ENCODE measurements around the gene ANAPC10.
"Not testable (repeated sequence)": the region's sequence is repeated elsewhere in the genome, so short reads cannot be mapped to it uniquely, and the experiment has no call there.

ANAPC10 gene

DNA sequence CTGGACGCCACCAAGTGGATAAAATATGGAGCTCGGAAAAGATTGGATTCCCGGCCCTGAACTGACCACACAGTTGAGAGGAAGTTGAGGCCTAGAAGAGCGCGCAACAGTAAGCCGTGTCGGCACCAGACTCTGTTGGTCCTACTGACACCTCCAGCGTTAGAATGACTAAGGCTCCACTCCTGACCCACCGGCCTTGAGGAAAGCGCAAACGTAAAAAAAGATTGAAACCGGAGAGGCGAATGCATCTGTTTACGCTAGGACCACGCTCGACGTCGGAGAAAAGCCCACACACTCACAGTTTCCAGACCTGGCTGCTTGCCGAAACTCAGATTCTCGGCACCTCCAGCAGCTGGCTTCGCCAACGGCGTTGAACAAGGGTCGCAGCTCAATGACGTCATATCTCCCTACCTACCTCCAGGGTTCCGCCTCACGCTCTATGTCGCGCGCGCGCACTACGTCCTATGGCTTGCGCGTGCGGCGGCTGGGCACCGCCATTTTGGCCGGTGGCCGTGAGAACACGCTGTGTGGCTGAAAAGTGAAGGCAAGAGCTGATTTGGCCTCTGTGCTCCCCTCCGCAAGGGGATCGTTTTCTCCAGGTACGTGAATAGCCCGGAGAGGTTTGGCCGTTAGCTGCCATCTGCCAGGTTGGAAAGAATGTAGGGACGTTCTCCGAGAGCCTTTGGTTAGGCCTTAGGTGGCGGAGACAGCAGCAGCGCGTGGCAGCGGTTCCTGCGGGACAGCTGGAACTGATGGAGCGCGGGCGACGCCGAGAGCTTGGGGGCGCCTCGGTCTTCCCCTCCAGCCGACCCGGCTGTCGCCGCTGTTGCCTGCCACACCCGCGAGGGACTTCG is at the start of gene ANAPC10, which contains the start of gene ABCE1:
Gene ANAPC10, minus strand, starts transcription at position 376 of the 854 bp plus-strand sequence. CDS start 2,097 bp downstream, outside the sequence.
Gene ABCE1, plus strand, starts transcription at position 491 of the 854 bp plus-strand sequence. CDS start 6,102 bp downstream, outside the sequence.
- peak; percentile 92 for DNase-seq (ENCODE audit: low read depth, low spot score)

DNA sequence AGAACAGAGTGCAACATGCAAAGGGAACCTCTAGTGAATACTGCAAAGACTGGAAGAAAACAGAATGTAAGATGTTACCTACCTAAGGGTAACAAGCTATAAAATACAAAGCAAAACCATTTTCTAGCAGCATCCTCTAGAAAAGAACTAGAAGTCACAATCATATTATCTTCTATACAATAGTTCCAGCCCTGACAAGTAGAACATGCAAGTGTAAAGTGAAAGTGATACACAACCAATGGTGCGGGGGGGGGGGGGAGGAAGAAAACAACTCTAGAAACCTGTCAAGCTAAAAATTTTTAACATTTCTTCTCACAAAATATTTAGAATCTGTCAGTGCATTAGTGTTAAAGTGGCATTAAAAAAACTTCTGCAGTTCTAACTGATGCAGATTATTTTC is 38.2 kb upstream of the ANAPC10 start:
- not testable (repeated sequence) for DNase-seq (ENCODE audit: low read depth, low spot score)

DNA sequence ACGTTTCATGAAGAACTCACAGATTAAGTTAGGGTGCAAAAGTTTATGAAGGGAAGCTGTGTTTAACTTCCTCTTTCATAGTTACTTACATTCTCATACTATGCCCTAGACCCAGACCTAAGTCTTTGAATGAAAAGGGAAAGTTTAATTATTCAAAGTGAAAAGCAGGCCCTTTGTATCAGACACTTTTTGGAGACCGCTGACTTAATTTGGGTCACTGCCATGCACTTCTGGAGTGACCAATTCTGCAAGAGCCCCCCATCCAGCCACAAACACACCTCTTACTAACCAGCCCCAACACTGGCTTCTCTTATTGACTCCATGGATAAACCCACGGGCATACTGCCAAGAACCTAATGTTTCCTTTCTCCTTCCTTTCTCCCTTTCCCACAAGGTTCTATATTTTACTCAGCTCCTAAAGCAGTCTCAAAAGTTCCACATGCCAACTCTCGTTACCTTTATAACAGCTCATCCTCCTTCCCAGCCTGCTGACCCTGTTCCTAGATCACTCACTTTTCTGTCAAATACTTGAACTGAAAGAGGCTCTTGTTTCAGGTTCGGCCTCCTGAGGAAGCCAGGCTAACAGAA is 34.6 kb upstream of the ANAPC10 start:
- no peak for DNase-seq (ENCODE audit: low read depth, low spot score)

DNA sequence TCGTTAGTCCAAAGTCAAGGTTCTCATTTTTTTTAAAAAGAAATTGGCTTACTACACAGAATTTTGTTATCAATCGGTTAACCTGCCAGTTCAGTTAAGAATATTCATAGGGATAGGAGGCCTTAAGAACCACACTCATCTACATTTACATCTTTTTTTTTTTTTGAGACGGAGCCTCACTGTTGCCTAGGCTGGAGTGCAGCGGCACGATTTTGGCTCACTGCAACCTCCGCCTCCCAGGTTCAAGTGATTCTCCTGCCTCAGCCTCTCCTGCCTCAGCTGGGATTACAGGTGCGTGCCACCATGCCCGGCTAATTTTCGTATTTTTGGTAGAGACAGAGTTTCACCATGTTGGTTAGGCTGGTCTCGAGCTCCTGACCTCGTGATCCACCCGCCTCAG is 33.9 kb upstream of the ANAPC10 start:
- no peak for DNase-seq (ENCODE audit: low read depth, low spot score)

DNA sequence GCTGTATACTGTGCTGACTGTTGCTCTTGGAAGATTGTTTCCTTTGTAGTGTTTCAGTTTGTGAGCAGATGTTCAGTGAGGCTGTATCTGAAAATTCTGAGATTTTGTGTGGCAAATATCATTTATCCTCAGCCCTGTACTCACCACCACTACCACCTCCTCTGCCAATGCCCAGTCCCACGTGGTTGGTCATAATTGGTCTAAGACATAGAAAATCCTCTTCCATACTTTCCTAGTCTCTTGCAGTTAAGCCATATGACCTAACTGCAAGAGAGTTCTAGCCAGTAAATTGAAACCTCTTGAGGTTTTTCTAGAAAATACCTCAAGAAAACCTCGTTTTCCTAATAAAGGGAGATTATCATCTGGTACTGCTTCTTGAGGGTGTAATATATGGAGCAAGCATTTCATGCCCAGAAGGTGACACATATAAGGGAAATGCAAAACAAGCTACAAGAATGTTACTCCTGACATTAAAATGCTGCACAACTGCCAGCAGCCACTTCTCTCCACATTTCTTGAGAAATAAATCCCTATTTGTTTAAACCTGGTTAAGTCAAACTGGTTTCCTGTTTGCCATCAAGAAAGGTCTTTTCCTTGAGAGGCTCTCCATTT is 32.9 kb upstream of the ANAPC10 start:
- no peak for DNase-seq (ENCODE audit: low read depth, low spot score)

DNA sequence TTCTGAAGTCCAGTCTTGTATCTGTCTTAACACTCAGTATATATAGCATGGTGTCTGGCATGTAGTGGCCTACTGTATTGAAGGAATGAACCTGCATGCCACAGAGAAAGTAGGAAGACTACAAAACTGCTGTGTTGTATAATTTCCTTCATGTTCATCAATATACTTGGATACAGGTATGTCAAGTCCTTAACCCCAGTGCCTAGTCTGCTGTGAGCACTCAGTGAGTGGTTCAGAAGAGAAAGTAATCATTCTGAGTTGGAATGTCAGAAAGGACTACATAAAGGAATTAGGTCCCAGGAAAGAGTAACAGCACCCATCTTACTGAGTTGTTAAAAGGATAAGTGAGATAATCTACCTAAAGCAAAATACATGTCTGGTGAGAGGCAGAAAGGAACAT is 32.1 kb upstream of the ANAPC10 start:
- no peak for DNase-seq (ENCODE audit: low read depth, low spot score)

- no peak for DNase-seq (ENCODE audit: low read depth, low spot score)
Observed at GRCh38 chr4:145125396-145125795, 27.4 kb upstream of the ANAPC10 start.

- DNase-seq (ENCODE audit: low read depth, low spot score) = no peak
Observed at GRCh38 chr4:145108128-145108527, 10.1 kb upstream of the ANAPC10 start.

DNA sequence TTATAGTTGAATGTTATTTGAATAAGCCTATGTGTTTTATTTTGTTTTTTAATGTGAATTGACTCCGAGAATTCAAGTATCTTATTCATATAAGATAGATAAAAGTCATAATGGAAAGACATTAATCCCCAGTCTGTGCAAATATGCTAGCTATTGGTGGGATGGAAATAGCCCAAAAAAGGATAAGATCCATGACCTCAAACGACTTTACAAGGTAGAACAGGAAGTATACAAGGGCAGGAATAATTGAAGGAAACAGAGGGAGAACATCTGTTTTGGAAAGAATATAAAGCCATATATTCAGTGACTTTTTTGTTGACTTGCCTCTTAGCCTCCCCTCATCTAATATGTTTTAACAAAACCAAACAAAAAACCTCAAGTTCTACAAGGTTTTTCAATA is 9.1 kb upstream of the ANAPC10 start:
- no peak for DNase-seq (ENCODE audit: low read depth, low spot score)

- DNase-seq (ENCODE audit: low read depth, low spot score) = no peak
Observed at GRCh38 chr4:145103496-145103895, 5.5 kb upstream of the ANAPC10 start.

DNA sequence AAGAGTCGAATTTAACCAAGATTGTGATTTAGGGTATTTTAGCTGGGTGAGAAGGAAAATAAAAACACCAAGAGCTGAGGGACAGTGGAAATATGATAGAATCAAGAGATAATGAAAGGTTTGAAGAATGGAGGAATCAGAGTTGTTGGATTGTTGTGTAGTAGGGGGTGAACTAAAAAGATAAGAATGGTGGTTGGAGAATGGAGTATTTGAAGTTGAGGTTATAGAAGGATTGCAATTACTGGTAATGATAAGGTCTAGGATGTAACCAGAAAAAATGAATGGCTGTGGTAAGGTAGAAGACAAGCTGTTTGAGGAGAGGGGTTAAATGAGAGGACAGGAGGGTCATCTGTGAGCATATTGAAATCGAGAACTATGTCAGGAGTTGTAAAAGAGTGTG is 4.6 kb upstream of the ANAPC10 start:
- DNase-seq (ENCODE audit: low read depth, low spot score) = no peak

GRCh38 chr4:145101091-145101490 is 3.1 kb upstream of the ANAPC10 start:
- DNase-seq (ENCODE audit: low read depth, low spot score) = no peak

DNA sequence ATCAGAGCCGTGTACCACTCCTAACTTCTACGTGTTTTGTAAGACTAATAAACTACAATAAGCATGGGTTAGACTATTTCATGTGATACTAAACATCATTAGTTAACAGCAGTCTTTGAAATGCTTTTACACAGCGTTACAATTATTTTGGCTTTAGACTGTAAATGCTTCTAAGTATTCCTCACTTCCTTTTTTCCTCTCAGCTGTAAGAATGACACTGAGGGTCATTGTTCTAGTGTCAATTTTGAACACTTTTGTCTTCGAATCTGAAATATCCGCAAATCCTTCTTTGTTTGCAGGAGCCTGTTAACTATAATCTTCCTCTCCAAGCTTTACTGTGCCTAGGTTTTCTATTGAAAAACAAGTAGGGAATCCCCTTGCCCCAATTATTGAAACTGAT is 1.7 kb upstream of the ANAPC10 start:
- no peak for DNase-seq (ENCODE audit: low read depth, low spot score)

DNA sequence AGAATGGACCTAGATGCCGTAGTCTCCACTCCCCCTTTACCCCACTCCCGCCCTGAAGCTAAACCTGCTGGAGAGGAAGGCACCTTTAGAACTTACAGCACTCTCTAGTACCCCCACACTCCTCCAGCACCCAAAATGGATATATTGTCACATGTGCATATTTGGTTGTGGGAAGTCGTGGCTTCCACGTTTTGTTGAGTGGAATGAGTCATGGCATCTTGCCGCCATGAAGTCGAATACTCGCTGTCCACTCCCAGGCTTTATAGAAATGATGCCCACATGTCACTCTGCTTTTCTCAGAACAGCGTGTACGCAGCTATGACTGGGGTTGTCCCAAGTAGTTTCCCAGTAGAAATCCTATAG is 660 bp upstream of the ANAPC10 start:
- DNase-seq (ENCODE audit: low read depth, low spot score) = peak; percentile 26

DNA sequence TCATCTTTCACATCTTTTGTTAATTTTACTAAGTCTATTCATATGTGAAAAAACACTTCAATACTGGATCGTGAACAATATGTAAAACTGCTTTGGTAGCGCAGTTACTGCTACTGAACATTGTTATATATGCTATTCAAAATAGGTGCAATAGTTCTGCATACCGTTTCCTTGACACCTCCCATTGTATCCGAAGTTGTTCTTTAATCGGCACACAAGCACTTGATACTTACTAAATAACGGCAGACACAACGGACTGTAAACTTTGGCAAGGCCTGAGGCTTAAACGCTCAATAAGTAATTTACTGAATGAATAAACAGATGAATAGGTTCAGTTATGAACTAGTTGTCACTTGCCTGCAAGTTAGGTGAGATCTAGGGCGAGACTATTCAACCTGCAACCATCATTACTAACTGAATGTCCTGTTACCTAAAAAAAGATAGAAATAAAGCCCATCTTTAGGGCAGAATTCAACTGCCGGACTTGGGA is 620 bp downstream of the ANAPC10 start:
- DNase-seq (ENCODE audit: low read depth, low spot score) = no peak

GRCh38 chr4:145093638-145094037 is 4.4 kb downstream of the ANAPC10 start:
- no peak for DNase-seq (ENCODE audit: low read depth, low spot score)

GRCh38 chr4:145090380-145090779 is 7.6 kb downstream of the ANAPC10 start:
- no peak for DNase-seq (ENCODE audit: low read depth, low spot score)

DNA sequence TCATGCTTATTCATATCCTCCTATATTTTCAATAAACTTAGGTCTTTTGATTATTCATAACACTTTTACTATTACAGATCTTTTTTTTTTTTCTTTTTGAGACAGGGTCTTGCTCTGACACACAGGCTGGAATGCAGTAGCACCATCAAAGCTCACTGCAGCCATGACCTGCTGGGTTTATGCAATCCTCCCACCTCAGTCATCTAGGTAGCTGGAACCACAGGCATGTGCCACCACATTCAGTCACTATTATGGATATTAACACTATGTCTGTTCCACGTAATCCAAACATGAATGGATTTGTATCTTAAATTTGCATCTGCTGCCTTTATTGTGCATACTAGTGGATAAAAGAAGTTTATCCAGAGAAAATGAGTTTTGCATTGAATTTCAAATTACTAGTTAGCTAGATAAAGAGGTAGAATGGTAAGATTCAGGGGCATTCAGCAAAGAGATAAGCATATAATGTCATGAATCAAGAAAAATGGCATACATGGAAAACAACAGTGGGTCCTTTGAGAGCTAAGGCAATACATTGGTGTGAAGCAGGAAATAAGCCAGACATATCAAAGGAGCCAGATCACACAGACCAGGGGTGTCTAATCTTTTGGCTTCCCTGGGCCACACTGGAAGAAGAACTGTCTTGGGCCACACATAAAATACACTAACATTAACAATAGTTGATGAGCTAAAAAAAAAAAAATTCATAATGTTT is 13.9 kb downstream of the ANAPC10 start:
- DNase-seq (ENCODE audit: low read depth, low spot score) = no peak

GRCh38 chr4:145081756-145082155 is 16.2 kb downstream of the ANAPC10 start:
- DNase-seq (ENCODE audit: low read depth, low spot score) = no peak

GRCh38 chr4:145076469-145076855 is 21.5 kb downstream of the ANAPC10 start:
- DNase-seq (ENCODE audit: low read depth, low spot score) = no peak

- no peak for DNase-seq (ENCODE audit: low read depth, low spot score)
Observed at GRCh38 chr4:145075742-145076468, 22.1 kb downstream of the ANAPC10 start.

Data from activated CD4-positive, CD25-positive, alpha-beta regulatory T cell treated with anti-CD3 and anti-CD28 coated beads, Interleukin-2, amount 50 U/mL, for 16 hours (primary cell).